8988T (cell line): ENCODE data around the gene CYBB.

Experiments used
- DNase-seq: peaks from one replicate; pipeline ENCODE4 v3.0.0; 2011

Gene CYBB

GRCh38 chrX:37846141-37846540, 66.3 kb downstream of the CYBB start:
- DNase-seq: no peak

GRCh38 chrX:37846558-37846933, 66.7 kb downstream of the CYBB start:
- DNase-seq: no peak

GRCh38 chrX:37846934-37847732, 67.3 kb downstream of the CYBB start, which contains the start of gene DYNLT3:
Gene DYNLT3, minus strand, starts transcription at chrX:37847571. Its CDS starts 61 bp downstream, at chrX:37847510.
- peak; percentile 39 for DNase-seq

- no peak for DNase-seq
Observed at GRCh38 chrX:37847733-37848197, 67.9 kb downstream of the CYBB start.

GRCh38 chrX:37854148-37854547, 74.3 kb downstream of the CYBB start:
- DNase-seq: no peak

- no peak for DNase-seq
Observed at GRCh38 chrX:37854748-37855147, 74.9 kb downstream of the CYBB start.

GRCh38 chrX:37860721-37861120, 80.9 kb downstream of the CYBB start:
- no peak for DNase-seq

GRCh38 chrX:37862851-37863250, 83.0 kb downstream of the CYBB start:
- no peak for DNase-seq
